Measurements from ENCODE around the gene ADRA2B.
"Not testable (repeated sequence)": the region's sequence is repeated elsewhere in the genome, so short reads cannot be mapped to it uniquely, and the experiment has no call there.

GRCh38 chr2:96065954-96066353, 50.4 kb downstream of the ADRA2B start:
- TF ChIP-seq CTCF (IDR thresholded peaks at IDR 0.05; ENCODE audit: extremely low read depth in 1 of 2, insufficient read depth in 1 of 2, low read depth in 1 of 2, low read length in 2 of 2); POLR2AphosphoS5 (IDR thresholded peaks at IDR 0.05; ENCODE audit: insufficient read depth, low read depth, low read length); JUN (IDR thresholded peaks at IDR 0.05; ENCODE audit: borderline replicate concordance, insufficient read depth, insufficient read length, low read depth); POLR2A (IDR thresholded peaks at IDR 0.05; ENCODE audit: low read depth, low read length); EZH2 (IDR thresholded peaks at IDR 0.05; ENCODE audit: borderline replicate concordance, low read depth, low read length, severe bottlenecking); GATA2 (IDR thresholded peaks at IDR 0.05; ENCODE audit: insufficient read depth, insufficient read length, low read depth, low read length): not testable (repeated sequence)
- TF ChIP-seq, protein P1, sequence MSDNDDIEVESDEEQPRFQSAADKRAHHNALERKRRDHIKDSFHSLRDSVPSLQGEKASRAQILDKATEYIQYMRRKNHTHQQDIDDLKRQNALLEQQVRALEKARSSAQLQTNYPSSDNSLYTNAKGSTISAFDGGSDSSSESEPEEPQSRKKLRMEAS (IDR thresholded peaks at IDR 0.05; ENCODE audit: insufficient read depth, insufficient read length) = not testable (repeated sequence)

Data from endothelial cell of umbilical vein (primary cell).